SK-N-SH (cell line): Measurements from ENCODE around the gene TTC7B.

Source experiments
- EP300 ChIP-seq, 2 experiments: IDR thresholded peaks; 2 replicates each; pipeline versions ENCODE4 v1.4.0 to v1.6.1; 2012; ENCODE audit warnings: borderline replicate concordance in 1 of 2, low read depth in 1 of 2, low read length in 1 of 2
- FOXJ3 ChIP-seq: sonication (generic); formaldehyde crosslinking; IDR thresholded peaks from 2 replicates; pipeline ENCODE4 v1.5.1; 2020; ENCODE audit warnings: mild to moderate bottlenecking, missing genetic modification reagents
- NFIC ChIP-seq: IDR thresholded peaks from 2 replicates; pipeline ENCODE4 v1.4.0; 2012; ENCODE audit warnings: borderline replicate concordance
- TAF1 ChIP-seq: IDR thresholded peaks from 2 replicates; pipeline ENCODE4 v1.6.1; 2012; ENCODE audit warnings: low read depth, mild to moderate bottlenecking, low read length, moderate library complexity, borderline replicate concordance

- TF ChIP-seq EP300 (IDR thresholded peaks at IDR 0.05; ENCODE audit: borderline replicate concordance in 1 of 2, low read depth in 1 of 2, low read length in 1 of 2) (no peak), NFIC (no peak), FOXJ3 (CRISPR knock-in tag) (no peak), TAF1 (no peak)
Observed at GRCh38 chr14:90511795-90512328, 304.4 kb downstream of the TTC7B start.
